ENCODE data around the gene RNF166.

Gene RNF166

GRCh38 chr16:88702371-88703210, 3.6 kb downstream of the RNF166 start:
- peaks cover 4% of the 10 kb centered on the region for H3K36me3 ChIP-seq
- H3K27me3 ChIP-seq = no peaks in the 10 kb centered on the region
- H3K4me1 ChIP-seq = no peaks in the 10 kb centered on the region
- no peaks in the 10 kb centered on the region for H3K9me3 ChIP-seq
- H3K4me3 ChIP-seq (ENCODE audit: low read depth, low read length) = no peak overlapping the region
- no peak for TF ChIP-seq CTCF (IDR thresholded peaks at IDR 0.05; ENCODE audit: low read depth, low read length)
- no peak for DNase-seq

GRCh38 chr16:88701581-88702370, 4.4 kb downstream of the RNF166 start:
- TF ChIP-seq CTCF (IDR thresholded peaks at IDR 0.05; ENCODE audit: low read depth, low read length) = no peak
- Histone ChIP-seq H3K36me3 (peaks cover 4% of the 10 kb centered on the region), H3K4me3 (ENCODE audit: low read depth, low read length) (no peak overlapping the region), H3K9me3 (no peaks in the 10 kb centered on the region), H3K27me3 (no peaks in the 10 kb centered on the region), H3K4me1 (no peaks in the 10 kb centered on the region)
- DNase-seq = no peak

GRCh38 chr16:88700636-88701482, 5.3 kb downstream of the RNF166 start:
- H3K9me3 ChIP-seq = no peaks in the 10 kb centered on the region
- H3K4me3 ChIP-seq (ENCODE audit: low read depth, low read length) = no peak overlapping the region
- no peaks in the 10 kb centered on the region for H3K27me3 ChIP-seq
- TF ChIP-seq CTCF (IDR thresholded peaks at IDR 0.05; ENCODE audit: low read depth, low read length) = no peak
- peaks cover 7% of the 10 kb centered on the region for H3K36me3 ChIP-seq
- no peaks in the 10 kb centered on the region for H3K4me1 ChIP-seq
- no peak for DNase-seq

GRCh38 chr16:88700322-88700635, 5.9 kb downstream of the RNF166 start:
- Histone ChIP-seq H3K4me1 (no peaks in the 10 kb centered on the region), H3K27me3 (no peaks in the 10 kb centered on the region), H3K9me3 (no peaks in the 10 kb centered on the region), H3K4me3 (ENCODE audit: low read depth, low read length) (no peak overlapping the region), H3K36me3 (peaks cover 8% of the 10 kb centered on the region)
- no peak for TF ChIP-seq CTCF (IDR thresholded peaks at IDR 0.05; ENCODE audit: low read depth, low read length)
- no peak for DNase-seq

GRCh38 chr16:88699180-88699579, 7.0 kb downstream of the RNF166 start:
- no peak for DNase-seq
- peaks cover 8% of the 10 kb centered on the region for H3K36me3 ChIP-seq
- no peaks in the 10 kb centered on the region for H3K9me3 ChIP-seq
- no peak for TF ChIP-seq CTCF (IDR thresholded peaks at IDR 0.05; ENCODE audit: low read depth, low read length)
- no peaks in the 10 kb centered on the region for H3K27me3 ChIP-seq
- H3K4me3 ChIP-seq (ENCODE audit: low read depth, low read length) = no peak overlapping the region
- H3K4me1 ChIP-seq = no peaks in the 10 kb centered on the region
